Fibroblast of the aortic adventitia (primary cell): ENCODE results near the gene TSEN2. TPM values are rescaled to one million over a fixed set of nuclear protein-coding genes. Genes with fewer than 3 reads are reported as not detected.
"Not testable (repeated sequence)": the region's sequence is repeated elsewhere in the genome, so short reads cannot be mapped to it uniquely, and the experiment has no call there.

Experiments used
- DNase-seq: peaks from one replicate; pipeline ENCODE4 v3.0.0-alpha.2; 2010; ENCODE audit warnings: low read depth
- H3K4me3 ChIP-seq: 2 replicates; pipeline ENCODE4 v1.5.1; 2011; ENCODE audit warnings: low read depth, mild to moderate bottlenecking, control low read depth, low read length, moderate library complexity
- total RNA-seq: library from RNA; depleted of rRNA; stranded (reverse); fragments of >200 nt; gene quantifications from 2 replicates; pipeline ENCODE4 v1.2.3, GENCODE V29; 2012; ENCODE audit warnings: low replicate concordance
- TF ChIP-seq, protein P1 (sequence below): IDR thresholded peaks from 2 replicates; pipeline ENCODE4 v1.5.1; 2011; ENCODE audit warnings: mild to moderate bottlenecking, low read length, control low read depth, inconsistent platforms; ENCODE audit not compliant: insufficient read depth

TSEN2 gene
- total RNA-seq, 1 donor = 17.7 TPM

DNA sequence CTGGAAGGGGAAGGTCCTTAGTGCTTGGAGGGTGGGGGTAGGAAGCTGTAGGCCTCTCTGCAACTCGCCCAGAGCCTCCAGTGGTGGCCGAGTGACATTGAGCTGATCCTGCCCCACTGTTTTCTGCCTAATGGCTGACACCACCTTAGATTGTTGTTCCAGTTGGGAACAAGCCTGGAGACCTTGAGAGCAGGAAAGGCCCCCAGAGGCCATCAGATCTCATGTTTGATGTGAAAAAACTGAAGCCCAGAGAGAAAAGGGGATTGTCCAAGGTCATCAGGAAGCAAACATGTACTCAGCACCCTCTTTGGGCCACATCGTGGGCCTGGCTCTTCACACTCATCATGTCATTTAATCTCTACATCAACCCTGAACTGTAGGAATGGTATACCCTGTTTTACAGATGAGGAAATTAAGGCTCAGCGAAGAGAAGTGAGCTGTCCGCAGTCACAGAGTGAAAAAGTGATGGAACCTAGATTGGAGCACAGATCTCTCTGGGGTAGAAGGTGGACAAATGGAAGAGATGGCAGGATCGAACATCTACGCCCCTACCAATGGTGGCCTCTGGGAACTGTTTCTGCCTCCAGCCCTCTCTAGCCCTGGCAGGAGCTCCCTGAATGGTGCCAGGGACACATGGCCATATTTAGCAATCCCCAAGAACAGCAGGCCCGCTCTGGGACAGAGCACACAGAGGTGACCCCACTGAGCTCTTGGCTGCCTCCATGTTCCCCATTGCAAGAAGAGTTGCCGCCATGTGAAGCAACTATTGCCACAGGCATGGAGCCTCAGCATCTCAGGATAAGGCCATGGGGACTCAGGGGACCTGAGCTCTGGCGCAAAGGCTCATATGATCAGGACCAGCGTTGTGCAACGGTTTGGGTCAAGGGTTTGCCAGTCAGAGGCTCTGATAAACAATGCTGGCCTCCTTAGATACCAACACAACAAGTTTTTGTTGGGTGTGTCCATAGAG lies 31.6 kb upstream of the TSEN2 start:
- H3K4me3 ChIP-seq = no peak overlapping the region
- no peak for DNase-seq
- TF ChIP-seq, protein P1, sequence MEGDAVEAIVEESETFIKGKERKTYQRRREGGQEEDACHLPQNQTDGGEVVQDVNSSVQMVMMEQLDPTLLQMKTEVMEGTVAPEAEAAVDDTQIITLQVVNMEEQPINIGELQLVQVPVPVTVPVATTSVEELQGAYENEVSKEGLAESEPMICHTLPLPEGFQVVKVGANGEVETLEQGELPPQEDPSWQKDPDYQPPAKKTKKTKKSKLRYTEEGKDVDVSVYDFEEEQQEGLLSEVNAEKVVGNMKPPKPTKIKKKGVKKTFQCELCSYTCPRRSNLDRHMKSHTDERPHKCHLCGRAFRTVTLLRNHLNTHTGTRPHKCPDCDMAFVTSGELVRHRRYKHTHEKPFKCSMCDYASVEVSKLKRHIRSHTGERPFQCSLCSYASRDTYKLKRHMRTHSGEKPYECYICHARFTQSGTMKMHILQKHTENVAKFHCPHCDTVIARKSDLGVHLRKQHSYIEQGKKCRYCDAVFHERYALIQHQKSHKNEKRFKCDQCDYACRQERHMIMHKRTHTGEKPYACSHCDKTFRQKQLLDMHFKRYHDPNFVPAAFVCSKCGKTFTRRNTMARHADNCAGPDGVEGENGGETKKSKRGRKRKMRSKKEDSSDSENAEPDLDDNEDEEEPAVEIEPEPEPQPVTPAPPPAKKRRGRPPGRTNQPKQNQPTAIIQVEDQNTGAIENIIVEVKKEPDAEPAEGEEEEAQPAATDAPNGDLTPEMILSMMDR = no peak

- H3K4me3 ChIP-seq = no peak overlapping the region
- TF ChIP-seq, protein P1 = peak; percentile 2
- DNase-seq = peak; percentile 39
Observed at GRCh38 chr3:12454076-12454815, 30.0 kb upstream of the TSEN2 start.

DNA sequence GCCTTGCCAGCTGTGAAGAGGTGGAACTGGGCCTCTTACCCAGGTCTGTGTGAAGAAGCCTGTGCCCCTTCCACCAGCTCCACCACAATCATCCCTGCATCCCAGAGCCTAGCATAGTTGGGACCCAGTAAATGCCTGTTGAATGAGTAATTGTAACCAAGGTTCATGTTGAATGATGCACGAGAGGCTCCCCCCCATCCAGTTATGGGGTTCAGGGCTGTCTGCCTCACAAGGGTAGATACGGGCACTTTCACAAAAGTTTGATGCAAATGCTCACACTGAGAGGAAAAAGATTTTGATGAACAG lies 29.5 kb upstream of the TSEN2 start:
- TF ChIP-seq, protein P1 = no peak
- H3K4me3 ChIP-seq = no peak overlapping the region
- DNase-seq = peak; percentile 21

DNA sequence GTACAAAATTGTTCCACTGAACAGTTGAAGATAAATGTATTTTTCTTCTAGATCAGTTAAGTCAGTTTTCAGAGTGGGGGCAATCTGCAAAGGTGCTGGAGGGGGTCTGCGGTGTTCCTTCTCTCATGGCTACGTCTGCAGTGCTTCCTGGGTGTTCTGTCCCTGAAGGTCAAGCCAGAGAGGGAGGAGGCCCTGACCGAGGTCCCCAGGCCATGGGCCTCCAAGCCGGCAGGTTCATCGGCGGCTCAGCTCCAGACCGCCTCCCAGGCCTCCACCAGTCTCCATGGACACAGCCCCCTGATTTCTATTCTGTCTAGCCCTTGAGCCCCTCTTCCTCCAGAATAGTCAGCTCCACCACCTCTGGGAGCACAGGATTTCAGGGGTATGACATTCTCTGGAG lies 28.5 kb upstream of the TSEN2 start:
- TF ChIP-seq, protein P1 = no peak

GRCh38 chr3:12456441-12456840 lies 27.8 kb upstream of the TSEN2 start:
- TF ChIP-seq, protein P1 = no peak
- no peak for DNase-seq
- no peak overlapping the region for H3K4me3 ChIP-seq

More for the DNA sequence above, 28.5 kb upstream of the TSEN2 start:
- H3K4me3 ChIP-seq = no peak overlapping the region
- no peak for DNase-seq

- H3K4me3 ChIP-seq, DNase-seq: not testable (repeated sequence)
Observed at GRCh38 chr3:12457380-12457779, 26.9 kb upstream of the TSEN2 start.

DNA sequence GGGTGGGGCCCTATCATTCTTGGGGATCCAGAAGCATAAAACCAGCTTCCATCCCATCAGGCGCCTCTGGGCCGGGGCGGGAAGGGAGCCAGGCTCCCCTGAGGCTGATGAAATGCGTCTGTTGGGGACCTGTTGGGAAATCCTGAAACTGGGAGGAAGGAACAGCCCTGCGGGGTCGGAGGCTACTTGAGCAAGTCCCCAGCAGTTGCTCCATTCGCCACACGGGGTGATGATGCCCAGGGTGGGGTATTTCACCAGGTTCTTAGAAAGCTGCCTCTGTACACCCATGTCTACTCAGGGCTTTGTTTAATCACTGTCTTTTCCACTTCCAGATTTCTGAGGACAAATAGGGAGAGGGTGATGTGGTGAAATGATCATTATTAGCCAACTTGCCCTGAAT lies 25.4 kb upstream of the TSEN2 start:
- DNase-seq = no peak
- TF ChIP-seq, protein P1 = peak; percentile 4
- H3K4me3 ChIP-seq = no peak overlapping the region
